Stomach (tissue), 4 donors: ENCODE data around the gene GUCY1A1.

ENCODE experiments used
- EP300 ChIP-seq: sonication (generic); formaldehyde crosslinking; IDR thresholded peaks from one replicate; pipeline ENCODE4 v1.6.1; 2017; ENCODE audit warnings: antibody characterized with exemption
- POLR2AphosphoS5 ChIP-seq, 3 donors: sonication (generic); formaldehyde crosslinking; IDR thresholded peaks; one replicate each; pipeline ENCODE4 v1.6.1; 2016; ENCODE audit warnings: antibody characterized with exemption in 3 of 3
- TF ChIP-seq, protein P1 (sequence below), 7 experiments: fragments of 450-650 bp in 4 of 7; fragments of 200-600 bp in 3 of 7; sonication (generic) in 3 of 7; IDR thresholded peaks; one replicate each; pipeline ENCODE4 v1.5.1; 2016 to 2019; ENCODE audit warnings: antibody characterized with exemption in 7 of 7, control low read depth in 2 of 7, mild to moderate bottlenecking in 1 of 7

DNA sequence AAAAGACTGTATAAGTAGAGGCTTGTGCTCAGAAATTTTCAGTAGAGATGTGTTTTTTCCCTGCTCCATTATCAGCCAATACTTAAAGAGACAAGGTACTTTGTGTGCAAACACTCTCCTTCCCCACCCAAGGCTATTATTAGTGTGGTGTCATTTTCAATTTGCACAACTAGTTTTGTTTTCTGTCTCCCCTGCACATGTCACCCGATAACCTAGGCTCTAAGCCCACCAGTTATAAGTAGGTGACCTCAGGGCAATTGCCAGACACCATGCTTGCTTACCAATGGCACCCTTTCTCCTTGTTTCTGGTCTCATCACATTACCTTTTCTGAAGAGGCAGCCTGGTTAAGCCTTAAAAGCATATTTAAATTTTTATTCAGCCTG, 8.0 kb upstream of the GUCY1A1 start:
- TF ChIP-seq, protein P1, sequence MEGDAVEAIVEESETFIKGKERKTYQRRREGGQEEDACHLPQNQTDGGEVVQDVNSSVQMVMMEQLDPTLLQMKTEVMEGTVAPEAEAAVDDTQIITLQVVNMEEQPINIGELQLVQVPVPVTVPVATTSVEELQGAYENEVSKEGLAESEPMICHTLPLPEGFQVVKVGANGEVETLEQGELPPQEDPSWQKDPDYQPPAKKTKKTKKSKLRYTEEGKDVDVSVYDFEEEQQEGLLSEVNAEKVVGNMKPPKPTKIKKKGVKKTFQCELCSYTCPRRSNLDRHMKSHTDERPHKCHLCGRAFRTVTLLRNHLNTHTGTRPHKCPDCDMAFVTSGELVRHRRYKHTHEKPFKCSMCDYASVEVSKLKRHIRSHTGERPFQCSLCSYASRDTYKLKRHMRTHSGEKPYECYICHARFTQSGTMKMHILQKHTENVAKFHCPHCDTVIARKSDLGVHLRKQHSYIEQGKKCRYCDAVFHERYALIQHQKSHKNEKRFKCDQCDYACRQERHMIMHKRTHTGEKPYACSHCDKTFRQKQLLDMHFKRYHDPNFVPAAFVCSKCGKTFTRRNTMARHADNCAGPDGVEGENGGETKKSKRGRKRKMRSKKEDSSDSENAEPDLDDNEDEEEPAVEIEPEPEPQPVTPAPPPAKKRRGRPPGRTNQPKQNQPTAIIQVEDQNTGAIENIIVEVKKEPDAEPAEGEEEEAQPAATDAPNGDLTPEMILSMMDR (IDR thresholded peaks at IDR 0.05), result no peak
- TF ChIP-seq POLR2AphosphoS5 (IDR thresholded peaks at IDR 0.05) (no peak), EP300 (no peak)
